H9 (cell line): Measurements from ENCODE around the gene FAM13A. TPM values are rescaled to one million over a fixed set of nuclear protein-coding genes. Genes with fewer than 3 reads are reported as not detected.

Source experiments
- DNase-seq: peaks from one replicate; pipeline ENCODE4 v3.0.0-alpha.2; 2017
- H2AFZ ChIP-seq: one replicate; pipeline ENCODE4 v1.6.1; 2013; ENCODE audit warnings: mild to moderate bottlenecking, low read length, control low read depth, moderate library complexity
- H2AK5ac ChIP-seq: 2 replicates; pipeline ENCODE4 v1.6.1; 2013; ENCODE audit warnings: low read length, control low read depth, mixed read lengths; ENCODE audit not compliant: insufficient read length
- H2BK120ac ChIP-seq: one replicate; pipeline ENCODE4 v1.6.1; 2013; ENCODE audit warnings: low read depth, mild to moderate bottlenecking, low read length, control low read depth, inconsistent platforms; ENCODE audit not compliant: poor library complexity, severe bottlenecking
- H2BK12ac ChIP-seq: 2 replicates; pipeline ENCODE4 v1.6.1; 2013; ENCODE audit warnings: low read length, control low read depth, mixed read lengths, low read depth; ENCODE audit not compliant: insufficient read length
- H2BK15ac ChIP-seq: 2 replicates; pipeline ENCODE4 v1.6.1; 2013; ENCODE audit warnings: low read depth, low read length, control low read depth
- H2BK20ac ChIP-seq: one replicate; pipeline ENCODE4 v1.6.1; 2013; ENCODE audit warnings: low read depth, mild to moderate bottlenecking, low read length, control low read depth, inconsistent platforms; ENCODE audit not compliant: poor library complexity, severe bottlenecking
- H2BK5ac ChIP-seq: 2 replicates; pipeline ENCODE4 v1.6.1; 2013; ENCODE audit warnings: low read length, control low read depth, mixed read lengths; ENCODE audit not compliant: insufficient read length
- H3K14ac ChIP-seq: 2 replicates; pipeline ENCODE4 v1.6.1; 2013; ENCODE audit warnings: low read length, control low read depth; ENCODE audit not compliant: insufficient read depth
- H3K18ac ChIP-seq: 2 replicates; pipeline ENCODE4 v1.6.1; 2013; ENCODE audit warnings: low read depth, mild to moderate bottlenecking, mixed read lengths, low read length, control low read depth; ENCODE audit not compliant: insufficient read length
- H3K23ac ChIP-seq: 2 replicates; pipeline ENCODE4 v1.6.1; 2013; ENCODE audit warnings: low read length, control low read depth, mixed read lengths, low read depth; ENCODE audit not compliant: insufficient read length
- H3K23me2 ChIP-seq: 2 replicates; pipeline ENCODE4 v1.6.1; 2013; ENCODE audit warnings: low read depth, mild to moderate bottlenecking, mixed read lengths, low read length, control low read depth; ENCODE audit not compliant: insufficient read length, poor library complexity, severe bottlenecking
- H3K27ac ChIP-seq: 2 replicates; pipeline ENCODE4 v1.5.1; 2013; ENCODE audit warnings: low read length, control low read depth, mixed read lengths, low read depth; ENCODE audit not compliant: insufficient read length
- H3K27me3 ChIP-seq: 2 replicates; pipeline ENCODE4 v1.6.1; 2013; ENCODE audit warnings: low read length, control low read depth, inconsistent platforms; ENCODE audit not compliant: insufficient read depth
- H3K4ac ChIP-seq: 2 replicates; pipeline ENCODE4 v1.6.1; 2013; ENCODE audit warnings: low read depth, mild to moderate bottlenecking, control low read depth, inconsistent platforms, low read length, moderate library complexity
- H3K4me1 ChIP-seq: 2 replicates; pipeline ENCODE4 v1.6.1; 2013; ENCODE audit warnings: low read length, control low read depth, inconsistent platforms; ENCODE audit not compliant: insufficient read depth
- H3K4me2 ChIP-seq: 2 replicates; pipeline ENCODE4 v1.6.1; 2013; ENCODE audit warnings: low read length, control low read depth, mixed read lengths; ENCODE audit not compliant: insufficient read length, insufficient read depth
- H3K56ac ChIP-seq: 2 replicates; pipeline ENCODE4 v1.6.1; 2013; ENCODE audit warnings: low read depth, mild to moderate bottlenecking, mixed read lengths, low read length, control low read depth; ENCODE audit not compliant: insufficient read length
- H3K79me1 ChIP-seq: 2 replicates; pipeline ENCODE4 v1.6.1; 2013; ENCODE audit warnings: low read depth, mild to moderate bottlenecking, moderate library complexity, low read length, control low read depth, inconsistent platforms; ENCODE audit not compliant: insufficient read depth, poor library complexity, severe bottlenecking
- H3K79me2 ChIP-seq: 2 replicates; pipeline ENCODE4 v1.6.1; 2013; ENCODE audit warnings: low read length, control low read depth, inconsistent platforms; ENCODE audit not compliant: insufficient read depth
- H3K9ac ChIP-seq: 2 replicates; pipeline ENCODE4 v1.6.1; 2013; ENCODE audit warnings: low read length, control low read depth, mixed read lengths; ENCODE audit not compliant: insufficient read length; ENCODE audit errors: extremely low read depth
- H3K9me3 ChIP-seq: one replicate; pipeline ENCODE4 v1.6.1; 2013; ENCODE audit warnings: low read depth, low read length, inconsistent platforms; ENCODE audit not compliant: control insufficient read depth
- H3T11ph ChIP-seq: one replicate; pipeline ENCODE4 v1.6.1; 2013; ENCODE audit warnings: mild to moderate bottlenecking, low read length, control low read depth, inconsistent platforms
- H4K20me1 ChIP-seq: one replicate; pipeline ENCODE4 v1.6.1; 2013; ENCODE audit not compliant: control insufficient read depth, insufficient read length, insufficient read depth
- H4K5ac ChIP-seq: 2 replicates; pipeline ENCODE4 v1.6.1; 2013; ENCODE audit warnings: low read depth, mild to moderate bottlenecking, mixed read lengths, low read length, control low read depth; ENCODE audit not compliant: insufficient read length
- H4K8ac ChIP-seq: replicated peaks from 2 replicates; pipeline ENCODE4 v1.6.1; 2013; ENCODE audit warnings: low read length, control low read depth, mixed read lengths, low read depth; ENCODE audit not compliant: insufficient read length
- H4K91ac ChIP-seq: 2 replicates; pipeline ENCODE4 v1.6.1; 2013; ENCODE audit warnings: low read depth, mild to moderate bottlenecking, moderate library complexity, mixed read lengths, low read length, control low read depth; ENCODE audit not compliant: insufficient read length
- H3K27ac Mint-ChIP-seq, 3 experiments: 2 replicates in 2 of 3; 3 replicates in 1 of 3; pipeline ENCODE4 v1.8.0; 2020 to 2021; ENCODE audit warnings: mixed read lengths in 3 of 3, mild to moderate bottlenecking in 1 of 3, moderate library complexity in 1 of 3
- H3K27me3 Mint-ChIP-seq: 2 replicates; pipeline ENCODE4 v1.8.0; 2021; ENCODE audit warnings: low read depth, mild to moderate bottlenecking, moderate library complexity, mixed read lengths
- H3K36me3 Mint-ChIP-seq, 3 experiments: 2 replicates in 2 of 3; 3 replicates in 1 of 3; pipeline ENCODE4 v1.8.0; 2020 to 2021; ENCODE audit warnings: low read depth in 3 of 3, mixed read lengths in 3 of 3; ENCODE audit not compliant: insufficient read depth in 1 of 3
- H3K4me1 Mint-ChIP-seq, 2 experiments: 2 replicates each; pipeline ENCODE4 v1.8.0; 2020; ENCODE audit warnings: mixed read lengths in 2 of 2
- H3K4me3 Mint-ChIP-seq, 2 experiments: 2 replicates in 1 of 2; 3 replicates in 1 of 2; pipeline ENCODE4 v1.8.0; 2020 to 2021; ENCODE audit warnings: mild to moderate bottlenecking in 2 of 2, mixed read lengths in 2 of 2, moderate library complexity in 1 of 2
- H3K9me3 Mint-ChIP-seq, 2 experiments: 2 replicates in 1 of 2; 3 replicates in 1 of 2; pipeline ENCODE4 v1.8.0; 2020; ENCODE audit warnings: mild to moderate bottlenecking in 2 of 2, mixed read lengths in 2 of 2, moderate library complexity in 1 of 2
- CTCF ChIP-seq: fragments of 200-600 bp; sonication (generic); conservative IDR thresholded peaks from 3 replicates; pipeline ENCODE4 v1.8.0; 2021; ENCODE audit warnings: antibody characterized with exemption, mild to moderate bottlenecking
- WGBS: extraction: QIAGEN DNeasy Blood & Tissue Kit; methylation state at CpG from one replicate; pipeline ENCODE4 v1.1.7; 2013; ENCODE audit warnings: missing lambda C conversion rate, low lambda C conversion rate, mixed read lengths; ENCODE audit not compliant: insufficient read length; ENCODE audit errors: extremely low coverage; 5-methylcytosine and 5-hydroxymethylcytosine counted together
- total RNA-seq: library from RNA; stranded (reverse); gene quantifications from 2 replicates; pipeline ENCODE4 v1.2.1, GENCODE V29; 2021

Gene FAM13A
- total RNA-seq, 1 experiment from 2014 or later, result 12.7 TPM

- Mint-ChIP-seq H3K4me1 (peaks cover 3% of the 10 kb centered on the region in 2 experiments), H3K9me3 (peaks cover 0 to 6% of the 10 kb centered on the region in 2 experiments; a peak in 3 of 5 replicates), H3K36me3 (no peaks in the 10 kb centered on the region; a peak in 1 of 7 replicates), H3K27me3 (peaks cover 2% of the 10 kb centered on the region; the same call in 1 of the 2 replicates), H3K27ac (peak overlapping the region in 2 of 3 experiments; percentile 29 to 73; a peak in 2 of 7 replicates), H3K4me3 (no peak overlapping the region)
- Histone ChIP-seq H3K4ac (no peak overlapping the region), H3K4me1 (no peaks in the 10 kb centered on the region), H3K9me3 (no peaks in the 10 kb centered on the region), H3K4me2 (no peak overlapping the region), H3K23me2 (no peaks in the 10 kb centered on the region), H4K91ac (no peak overlapping the region), H2BK15ac (no peak overlapping the region), H3K9ac (no peak overlapping the region), H2BK12ac (no peak overlapping the region), H3K27me3 (no peaks in the 10 kb centered on the region), H3K79me1 (no peaks in the 10 kb centered on the region), H3K14ac (no peak overlapping the region), H3K18ac (no peak overlapping the region), H3T11ph (no peak overlapping the region), H2AK5ac (no peak overlapping the region), H2AFZ (no peak overlapping the region), H4K8ac (no peak overlapping the region), H3K56ac (no peak overlapping the region), H2BK5ac (no peak overlapping the region), H4K5ac (no peak overlapping the region), H2BK20ac (no peak overlapping the region), H3K23ac (no peak overlapping the region), H3K27ac (no peak overlapping the region), H2BK120ac (no peak overlapping the region), H4K20me1 (no peaks in the 10 kb centered on the region), H3K79me2 (no peaks in the 10 kb centered on the region)
- no peak for TF ChIP-seq CTCF
- no CpG with 5 or more reads among the region's 3 CpGs for WGBS
- DNase-seq, result no peak
Observed at GRCh38 chr4:89100853-89101252, 43.9 kb upstream of the FAM13A start.
